A673 (cell line): ENCODE results near the gene AOPEP.

ENCODE experiments used
- CTCF ChIP-seq: fragments of 300-800, 200-600 bp; sonication (generic); conservative IDR thresholded peaks from 2 replicates; pipeline ENCODE4 v1.5.1; 2017; ENCODE audit warnings: low read depth, mild to moderate bottlenecking, antibody characterized with exemption, low read length, moderate library complexity, mixed read lengths
- EZH2 ChIP-seq: fragments of 200-600 bp; sonication (generic); IDR thresholded peaks from 2 replicates; pipeline ENCODE4 v1.6.1; 2017; ENCODE audit warnings: borderline replicate concordance, low read depth, mild to moderate bottlenecking, mixed read lengths, antibody characterized with exemption, low read length; ENCODE audit not compliant: poor library complexity, severe bottlenecking

DNA sequence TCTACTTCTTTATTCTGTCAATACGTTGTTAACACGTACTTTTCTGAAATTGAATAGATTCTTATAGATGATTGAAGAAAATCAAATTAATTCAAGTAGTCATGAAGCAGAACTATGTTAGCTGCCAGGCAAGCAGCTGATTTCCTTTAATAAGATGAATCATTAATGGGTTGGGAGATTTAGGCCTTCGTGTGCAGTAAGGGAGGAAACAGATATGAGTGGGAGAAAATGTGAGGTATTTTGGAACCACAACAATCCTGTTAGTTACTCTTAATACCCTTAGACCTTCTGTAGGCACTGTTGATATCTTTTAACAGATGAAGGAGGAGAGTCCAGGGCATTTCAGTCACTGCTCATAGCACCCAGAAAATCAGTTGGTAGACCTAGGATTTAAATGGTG is 121.0 kb downstream of the AOPEP start:
- TF ChIP-seq CTCF (no peak), EZH2 (no peak)
